Uterus (tissue), 2 donors: ENCODE data around the gene P2RX4.

Experiments
- CTCF ChIP-seq, 4 experiments: fragments of 200-600 bp in 2 of 4; fragments of 450-650 bp in 2 of 4; sonication (generic) in 2 of 4; IDR thresholded peaks; one replicate each; pipeline ENCODE4 v1.5.1; 2016 to 2019; ENCODE audit warnings: antibody characterized with exemption in 4 of 4, mild to moderate bottlenecking in 2 of 4, moderate library complexity in 1 of 4
- POLR2A ChIP-seq, 2 donors: fragments of 450-650 bp; IDR thresholded peaks; one replicate each; pipeline ENCODE4 v1.6.1; 2016; ENCODE audit warnings: antibody characterized with exemption in 2 of 2, mild to moderate bottlenecking in 1 of 2, moderate library complexity in 1 of 2

GRCh38 chr12:121282072-121282742 lies 72.3 kb downstream of the P2RX4 start:
- TF ChIP-seq POLR2A (IDR thresholded peaks at IDR 0.05) (no peak), CTCF (IDR thresholded peaks at IDR 0.05) (no peak)
